ENCODE results near the gene CCDC8.
A peak's percentile ranks its signal among the peaks of the same experiment; 100 is the strongest.
"Not testable (repeated sequence)": the region's sequence is repeated elsewhere in the genome, so short reads cannot be mapped to it uniquely, and the experiment has no call there.

The CCDC8 gene

GRCh38 chr19:46427518-46428045, 14.2 kb upstream of the CCDC8 start:
- DNase-seq, result no peak

DNA sequence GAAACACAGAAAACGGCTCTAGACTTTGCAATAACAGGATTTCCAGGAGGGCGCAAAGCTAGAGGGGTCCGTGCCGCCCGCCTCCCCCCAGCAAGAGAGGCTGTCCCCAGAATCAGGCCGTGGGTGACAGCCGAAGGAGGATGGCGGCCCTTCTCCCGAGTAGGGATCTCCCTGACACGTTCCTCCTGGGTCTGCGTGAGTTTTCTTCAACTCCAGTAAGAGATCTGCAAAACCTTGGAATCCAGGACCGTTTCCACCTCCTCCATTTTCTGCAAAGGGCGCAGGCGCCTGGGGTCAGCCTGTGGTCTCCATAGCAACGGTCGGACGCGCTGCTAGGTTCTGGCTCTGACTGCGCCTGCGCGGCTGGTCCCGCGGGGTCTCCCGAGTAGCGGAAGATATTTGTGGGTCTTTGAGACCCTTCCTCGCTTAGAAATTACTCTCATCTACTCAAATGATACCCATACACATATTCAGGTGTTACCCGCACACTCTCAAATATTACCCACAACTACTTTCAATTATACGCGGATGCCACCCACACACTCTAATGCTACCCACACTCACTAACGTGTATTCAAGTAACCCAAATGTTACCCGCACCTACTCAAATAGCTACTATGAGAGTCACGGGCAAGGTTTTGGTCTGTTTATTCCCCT, 13.3 kb upstream of the CCDC8 start:
- peak; percentile 85 for DNase-seq

DNA sequence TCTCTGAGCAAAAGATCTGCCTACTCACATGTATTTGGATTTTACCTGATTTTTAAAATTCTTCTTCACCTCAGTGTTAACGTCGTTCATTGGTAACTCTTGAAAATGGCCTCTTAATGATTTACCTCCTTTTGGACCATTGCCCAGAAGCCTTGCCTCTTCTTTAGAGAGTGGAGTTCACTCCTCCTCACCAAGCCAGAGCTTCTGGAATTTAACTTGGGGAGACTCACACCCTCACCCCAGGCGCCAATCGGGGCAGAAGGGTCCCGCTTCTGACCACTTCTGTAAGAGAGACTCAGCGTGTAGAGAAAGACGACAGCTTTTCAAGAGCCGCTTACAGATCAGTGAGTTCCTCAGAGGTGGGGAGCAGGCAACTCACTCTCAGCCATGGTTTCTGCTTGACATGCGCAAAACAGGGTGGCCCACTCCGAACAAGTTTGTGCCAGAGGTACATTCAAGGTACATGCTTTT, 12.7 kb upstream of the CCDC8 start:
- DNase-seq, result peak; percentile 45

DNA sequence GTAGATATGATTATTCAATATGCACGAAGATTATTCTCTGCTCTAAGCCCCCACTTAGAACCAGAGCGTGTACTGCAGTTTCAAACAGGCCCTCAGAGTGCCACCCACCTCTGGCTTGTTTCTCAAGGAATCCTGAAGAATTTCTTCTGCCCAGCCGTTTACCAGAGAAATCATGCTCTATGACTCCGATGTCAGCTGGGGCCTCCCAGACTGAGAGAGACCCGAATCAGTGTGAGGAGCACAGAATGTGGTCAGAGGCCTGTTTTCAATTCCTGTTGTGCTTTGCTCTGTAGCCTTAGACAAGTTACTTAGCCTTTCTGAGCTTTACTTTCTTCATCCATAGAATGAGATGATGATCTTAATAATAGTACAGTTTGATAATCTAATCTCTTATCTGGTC, 9.8 kb upstream of the CCDC8 start:
- DNase-seq, result no peak

DNA sequence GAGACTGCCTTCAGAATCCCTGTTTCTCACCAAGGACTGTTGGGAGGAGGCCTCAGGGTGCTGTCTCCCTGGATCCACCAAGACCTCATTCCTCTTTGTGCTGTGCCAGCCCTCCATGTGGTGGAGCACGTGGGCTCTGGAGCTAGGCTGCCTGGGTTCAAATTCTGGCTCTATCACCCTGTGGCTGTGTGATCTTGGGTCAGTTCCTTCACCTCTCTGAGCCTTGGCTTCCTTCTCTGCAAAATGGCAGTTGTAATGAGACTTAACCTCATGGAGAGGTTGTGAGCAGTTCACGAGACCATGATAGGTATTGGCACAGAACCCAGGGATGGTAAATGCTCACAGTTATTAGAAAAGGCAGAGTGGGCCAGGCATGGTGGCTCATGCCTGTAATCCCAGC, 9.0 kb upstream of the CCDC8 start:
- DNase-seq, result no peak

DNA sequence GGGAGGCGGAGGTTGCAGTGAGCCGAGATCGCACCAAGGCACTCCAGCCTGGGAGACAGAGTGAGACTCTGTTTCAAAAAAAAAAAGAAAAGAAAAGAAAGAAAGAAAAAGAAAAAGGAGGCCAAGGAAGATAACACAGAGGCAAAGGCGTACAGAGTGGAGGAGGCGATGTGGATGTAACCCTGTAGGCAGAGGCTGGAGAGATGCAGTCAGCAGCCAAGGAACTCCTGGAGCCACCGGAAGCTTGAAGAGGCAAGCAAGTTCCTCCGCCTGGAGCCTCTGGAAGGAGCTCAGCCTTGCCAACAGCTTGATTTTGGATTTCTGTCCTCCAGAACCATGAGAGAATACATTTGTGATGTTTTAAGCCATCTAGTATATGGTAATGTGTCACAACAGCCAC, 6.7 kb upstream of the CCDC8 start:
- DNase-seq, result no peak

- peak; percentile 82 for DNase-seq
These were observed 2.7 kb upstream of the CCDC8 start for GRCh38 chr19:46415804-46416709.

DNA sequence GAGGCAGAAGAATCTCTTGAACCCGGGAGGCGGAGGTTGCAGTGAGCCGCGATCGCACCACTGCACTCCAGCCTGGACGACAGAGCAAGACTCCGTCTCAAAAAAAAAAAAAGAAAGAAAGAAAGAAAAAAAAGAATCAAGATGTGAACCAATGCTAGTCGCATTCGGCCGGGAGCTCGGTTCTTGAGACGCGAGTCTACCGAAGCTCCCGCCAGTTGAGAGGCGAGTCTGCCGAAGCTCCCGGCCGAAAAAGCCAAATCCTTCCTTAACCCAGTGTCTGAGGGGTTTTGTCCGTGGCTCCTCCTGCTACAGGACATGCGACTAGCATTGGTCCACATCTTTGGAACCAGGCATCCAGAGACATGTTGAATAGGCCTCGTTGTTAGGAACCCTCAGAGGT, 1.5 kb upstream of the CCDC8 start:
- DNase-seq, result not testable (repeated sequence)

- DNase-seq, result no peak
These were observed 608 bp downstream of the CCDC8 start for GRCh38 chr19:46412650-46413261.

- DNase-seq, result no peak
These were observed 1.3 kb downstream of the CCDC8 start for GRCh38 chr19:46411925-46412649.

DNA sequence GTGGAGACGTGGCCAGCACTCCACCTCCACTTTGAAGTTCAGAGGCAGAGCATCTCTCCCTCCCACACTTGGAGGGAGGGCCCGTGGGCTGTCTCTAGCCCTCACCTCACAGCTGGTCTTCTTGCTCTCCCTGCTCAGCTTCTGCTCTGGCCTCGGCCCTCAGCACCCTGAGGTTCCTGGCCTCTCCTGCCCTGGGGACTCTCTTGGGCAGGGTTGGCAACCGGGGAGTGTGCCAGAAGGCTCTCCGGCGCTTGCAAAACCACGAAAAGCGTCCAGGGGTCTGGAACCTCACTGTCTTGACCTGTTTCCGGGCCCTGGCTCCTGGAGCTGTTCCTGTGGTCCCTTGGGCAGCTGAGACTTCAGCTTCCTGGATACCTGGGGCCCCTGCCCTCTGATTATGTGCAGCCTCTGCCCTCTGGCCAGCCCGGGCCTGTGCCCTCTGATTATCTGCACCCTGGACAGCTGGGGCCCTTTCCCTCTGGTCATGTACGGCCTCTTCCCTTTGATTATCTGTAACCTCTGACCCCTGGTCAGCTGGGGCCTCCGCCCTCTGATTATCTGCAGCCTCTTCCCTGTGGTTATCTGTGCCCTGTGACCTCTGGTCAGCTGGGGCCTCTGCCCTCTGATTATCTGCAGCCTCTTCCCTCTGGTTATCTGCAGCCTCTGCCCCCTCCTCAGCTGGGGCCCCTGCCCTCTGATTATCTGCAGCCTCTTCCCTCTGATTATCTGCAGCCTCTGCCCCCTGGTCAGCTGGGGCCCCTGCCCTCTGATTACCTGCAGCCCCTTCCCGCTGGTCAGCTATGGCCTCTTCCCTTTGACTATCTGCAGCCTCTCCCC, 2.1 kb downstream of the CCDC8 start:
- DNase-seq, result no peak

GRCh38 chr19:46410205-46411087, 2.9 kb downstream of the CCDC8 start:
- DNase-seq, result no peak

GRCh38 chr19:46409191-46409590, 4.2 kb downstream of the CCDC8 start:
- DNase-seq, result no peak

DNA sequence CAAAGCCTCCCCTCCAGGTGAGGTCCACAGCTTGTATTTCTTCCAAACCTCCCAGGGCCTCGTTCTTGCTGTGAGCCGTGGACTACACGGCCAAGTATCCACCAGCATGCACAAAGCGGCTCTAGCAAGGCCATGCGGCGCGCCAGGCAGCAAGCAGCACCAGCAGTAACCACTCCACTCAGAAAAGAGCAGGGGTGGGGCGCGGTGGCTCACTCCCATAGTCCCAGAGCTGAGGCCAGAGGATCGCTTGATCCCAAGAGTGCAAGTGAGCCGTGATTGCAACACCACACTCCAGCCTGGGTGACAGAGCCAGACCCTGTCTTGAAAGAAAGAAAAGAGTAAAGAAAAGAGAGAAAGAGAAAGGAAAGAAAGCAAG, 4.7 kb downstream of the CCDC8 start:
- DNase-seq, result no peak

DNA sequence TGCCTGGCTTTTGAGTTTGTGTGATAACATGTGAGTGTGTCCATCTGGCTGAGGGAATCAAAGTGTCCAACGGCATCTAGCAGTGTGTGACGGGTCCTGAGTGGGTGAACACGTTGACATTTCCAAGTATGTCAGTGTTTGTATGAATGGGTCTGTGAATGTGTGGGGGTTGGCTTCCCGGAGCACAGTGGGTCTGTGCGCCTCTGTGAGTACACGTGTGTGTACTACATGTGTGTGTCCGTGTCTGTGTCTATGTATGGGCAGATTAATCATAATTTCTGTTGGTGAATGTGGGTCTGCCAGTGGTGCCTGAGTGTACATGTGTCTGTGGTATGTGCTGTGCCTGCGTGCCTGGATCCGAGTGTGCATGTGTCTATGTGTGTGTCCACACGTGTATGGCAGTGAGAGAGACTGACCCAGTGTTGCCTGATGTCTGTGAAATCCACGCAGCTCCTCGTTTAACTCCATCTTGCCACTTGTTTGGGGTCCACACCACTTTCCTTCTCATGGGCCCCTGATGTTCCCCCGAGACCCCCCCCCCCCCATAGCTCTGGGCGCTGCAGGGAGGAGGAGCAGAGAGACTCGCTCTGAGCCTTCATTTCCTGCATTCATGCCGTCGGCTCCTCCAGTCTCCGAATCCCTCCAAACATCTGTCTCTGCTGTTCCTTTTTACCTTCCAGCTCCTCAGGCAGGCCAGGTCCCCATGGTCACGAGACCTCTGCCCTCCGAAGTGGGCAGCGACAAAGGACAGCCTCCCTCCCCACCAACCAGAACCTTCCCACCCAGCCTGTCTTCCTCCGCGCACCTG, 5.3 kb downstream of the CCDC8 start:
- DNase-seq, result no peak

GRCh38 chr19:46406976-46407375, 6.4 kb downstream of the CCDC8 start:
- DNase-seq, result no peak

- peak; percentile 59 for DNase-seq
These were observed 8.5 kb downstream of the CCDC8 start for GRCh38 chr19:46404753-46405468.

DNA sequence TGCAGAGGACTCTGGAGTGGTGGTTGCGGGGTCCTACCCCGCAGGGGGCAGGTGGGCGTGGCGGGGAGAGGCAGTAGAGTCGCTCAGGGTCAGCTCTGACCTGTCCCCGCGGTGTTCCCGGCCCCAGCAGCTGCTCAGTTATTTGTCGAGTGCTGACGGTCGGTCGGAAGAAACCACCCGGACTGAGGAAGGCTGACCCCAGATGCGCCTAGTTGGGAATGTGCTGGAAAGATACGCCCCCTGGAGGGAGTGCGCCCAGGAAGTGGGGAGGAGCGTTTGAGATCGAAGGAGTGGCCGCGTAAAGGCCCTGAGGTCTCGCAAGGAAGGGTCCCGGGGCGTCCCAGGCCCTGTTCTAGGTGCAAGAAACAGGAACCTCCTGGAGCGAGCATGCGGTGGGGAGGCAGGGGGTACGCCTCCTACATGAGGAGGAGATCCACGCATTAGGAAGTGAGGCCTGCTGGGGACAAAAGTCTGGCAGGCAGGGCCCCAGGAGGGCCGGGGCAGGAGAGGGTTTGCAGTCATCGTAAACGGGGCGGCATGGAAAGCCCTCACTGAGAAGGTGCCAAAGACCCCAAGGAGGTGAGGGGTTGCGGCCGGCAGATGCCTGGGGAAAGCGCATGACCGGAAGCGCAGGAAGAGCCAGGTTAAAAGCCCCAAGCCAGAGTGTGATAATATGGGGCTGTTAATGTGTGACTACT, 9.2 kb downstream of the CCDC8 start:
- DNase-seq, result peak; percentile 20

DNA sequence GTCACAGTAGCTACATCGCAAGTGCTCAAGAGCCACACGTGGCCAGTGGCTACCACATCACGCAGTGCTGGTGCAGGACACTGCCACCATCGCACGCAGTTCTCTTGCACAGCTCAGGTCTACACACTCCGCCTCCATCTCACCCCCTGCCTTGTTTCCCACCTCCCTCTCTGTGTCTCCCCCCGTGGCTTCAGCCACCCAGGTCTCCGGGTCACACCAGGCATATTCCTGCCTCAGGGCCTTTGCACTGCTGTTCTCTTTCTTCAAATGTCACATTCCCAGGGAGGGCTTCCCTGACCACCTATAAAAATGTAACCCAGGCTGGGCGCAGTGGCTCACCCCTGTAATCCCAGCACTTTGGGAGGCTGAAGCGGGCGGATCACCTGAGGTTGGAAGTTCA, 10.6 kb downstream of the CCDC8 start:
- no peak for DNase-seq
